HL-60 (cell line): ENCODE results near the gene LAMA3.

Source experiments
- TF ChIP-seq, protein P1 (sequence below): IDR thresholded peaks from 2 replicates; pipeline ENCODE4 v1.6.1; 2012; ENCODE audit warnings: low read depth; ENCODE audit not compliant: insufficient replicate concordance
- TF ChIP-seq, protein P2 (sequence below): IDR thresholded peaks from one replicate; pipeline ENCODE4 v1.5.1; 2011; ENCODE audit warnings: low read length, control low read depth, inconsistent platforms; ENCODE audit not compliant: insufficient read depth

DNA sequence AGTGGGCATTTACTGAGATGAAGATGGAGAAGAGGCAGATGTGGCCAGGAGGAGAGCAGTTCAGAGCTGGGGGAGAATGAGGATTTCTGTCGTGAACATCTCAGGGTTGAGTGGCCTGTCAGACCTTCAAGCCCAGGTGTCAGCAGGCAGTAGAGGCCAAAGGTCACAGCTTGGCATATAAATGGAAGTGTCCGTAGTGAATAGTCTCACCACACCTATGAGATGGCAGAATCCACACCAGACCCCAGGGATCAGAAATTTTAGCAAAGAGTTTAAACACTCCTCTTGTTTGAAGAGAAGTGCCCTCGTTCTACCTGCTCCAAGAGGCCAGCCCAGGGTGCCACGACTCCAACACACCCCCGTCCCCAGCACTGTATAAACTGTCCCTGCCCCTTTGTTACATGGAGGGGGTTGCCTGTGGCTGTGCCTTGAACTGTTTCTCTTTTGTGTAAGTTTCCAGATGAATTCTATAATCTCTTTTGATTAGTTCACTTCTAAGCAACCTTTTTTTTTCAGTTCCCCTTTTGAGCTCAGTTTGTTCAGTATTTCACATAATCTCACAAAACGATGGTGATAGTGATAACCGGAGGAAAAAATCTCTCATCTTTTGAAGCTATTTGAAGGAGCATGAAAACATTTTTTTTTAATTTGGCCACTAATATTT lies 256.3 kb downstream of the LAMA3 start:
- TF ChIP-seq, protein P1, sequence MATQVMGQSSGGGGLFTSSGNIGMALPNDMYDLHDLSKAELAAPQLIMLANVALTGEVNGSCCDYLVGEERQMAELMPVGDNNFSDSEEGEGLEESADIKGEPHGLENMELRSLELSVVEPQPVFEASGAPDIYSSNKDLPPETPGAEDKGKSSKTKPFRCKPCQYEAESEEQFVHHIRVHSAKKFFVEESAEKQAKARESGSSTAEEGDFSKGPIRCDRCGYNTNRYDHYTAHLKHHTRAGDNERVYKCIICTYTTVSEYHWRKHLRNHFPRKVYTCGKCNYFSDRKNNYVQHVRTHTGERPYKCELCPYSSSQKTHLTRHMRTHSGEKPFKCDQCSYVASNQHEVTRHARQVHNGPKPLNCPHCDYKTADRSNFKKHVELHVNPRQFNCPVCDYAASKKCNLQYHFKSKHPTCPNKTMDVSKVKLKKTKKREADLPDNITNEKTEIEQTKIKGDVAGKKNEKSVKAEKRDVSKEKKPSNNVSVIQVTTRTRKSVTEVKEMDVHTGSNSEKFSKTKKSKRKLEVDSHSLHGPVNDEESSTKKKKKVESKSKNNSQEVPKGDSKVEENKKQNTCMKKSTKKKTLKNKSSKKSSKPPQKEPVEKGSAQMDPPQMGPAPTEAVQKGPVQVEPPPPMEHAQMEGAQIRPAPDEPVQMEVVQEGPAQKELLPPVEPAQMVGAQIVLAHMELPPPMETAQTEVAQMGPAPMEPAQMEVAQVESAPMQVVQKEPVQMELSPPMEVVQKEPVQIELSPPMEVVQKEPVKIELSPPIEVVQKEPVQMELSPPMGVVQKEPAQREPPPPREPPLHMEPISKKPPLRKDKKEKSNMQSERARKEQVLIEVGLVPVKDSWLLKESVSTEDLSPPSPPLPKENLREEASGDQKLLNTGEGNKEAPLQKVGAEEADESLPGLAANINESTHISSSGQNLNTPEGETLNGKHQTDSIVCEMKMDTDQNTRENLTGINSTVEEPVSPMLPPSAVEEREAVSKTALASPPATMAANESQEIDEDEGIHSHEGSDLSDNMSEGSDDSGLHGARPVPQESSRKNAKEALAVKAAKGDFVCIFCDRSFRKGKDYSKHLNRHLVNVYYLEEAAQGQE = no peak
- TF ChIP-seq, protein P2, sequence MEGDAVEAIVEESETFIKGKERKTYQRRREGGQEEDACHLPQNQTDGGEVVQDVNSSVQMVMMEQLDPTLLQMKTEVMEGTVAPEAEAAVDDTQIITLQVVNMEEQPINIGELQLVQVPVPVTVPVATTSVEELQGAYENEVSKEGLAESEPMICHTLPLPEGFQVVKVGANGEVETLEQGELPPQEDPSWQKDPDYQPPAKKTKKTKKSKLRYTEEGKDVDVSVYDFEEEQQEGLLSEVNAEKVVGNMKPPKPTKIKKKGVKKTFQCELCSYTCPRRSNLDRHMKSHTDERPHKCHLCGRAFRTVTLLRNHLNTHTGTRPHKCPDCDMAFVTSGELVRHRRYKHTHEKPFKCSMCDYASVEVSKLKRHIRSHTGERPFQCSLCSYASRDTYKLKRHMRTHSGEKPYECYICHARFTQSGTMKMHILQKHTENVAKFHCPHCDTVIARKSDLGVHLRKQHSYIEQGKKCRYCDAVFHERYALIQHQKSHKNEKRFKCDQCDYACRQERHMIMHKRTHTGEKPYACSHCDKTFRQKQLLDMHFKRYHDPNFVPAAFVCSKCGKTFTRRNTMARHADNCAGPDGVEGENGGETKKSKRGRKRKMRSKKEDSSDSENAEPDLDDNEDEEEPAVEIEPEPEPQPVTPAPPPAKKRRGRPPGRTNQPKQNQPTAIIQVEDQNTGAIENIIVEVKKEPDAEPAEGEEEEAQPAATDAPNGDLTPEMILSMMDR = no peak
